Activated naive CD4-positive, alpha-beta T cell treated with anti-CD3 and anti-CD28 coated beads, Interleukin-2, amount 10 ng/mL, durations not matched to agents 7 days and 5 days (primary cell): Measurements from ENCODE around the gene CALD1.
A peak's percentile ranks its signal among the peaks of the same experiment; 100 is the strongest.
"Not testable (repeated sequence)": the region's sequence is repeated elsewhere in the genome, so short reads cannot be mapped to it uniquely, and the experiment has no call there.

Experiments used
- CTCF ChIA-PET: fragments of 350-600 bp; sonication (Branson Sonifier 250); formaldehyde crosslinking; loops from one replicate; lab custom pipeline; 2021; ENCODE audit warnings: antibody characterized with exemption; lab: Charles Lee
- DNase-seq: peaks from one replicate; pipeline ENCODE4 v3.0.0-alpha.2; 2020
- H3K27ac Mint-ChIP-seq: one replicate; pipeline ENCODE4 v1.8.0; 2021; ENCODE audit warnings: mild to moderate bottlenecking, moderate library complexity, mixed read lengths
- H3K27me3 Mint-ChIP-seq: one replicate; pipeline ENCODE4 v1.8.0; 2021; ENCODE audit warnings: mild to moderate bottlenecking, mixed read lengths
- H3K36me3 Mint-ChIP-seq: one replicate; pipeline ENCODE4 v1.8.0; 2021; ENCODE audit warnings: mixed read lengths
- H3K4me1 Mint-ChIP-seq: one replicate; pipeline ENCODE4 v1.8.0; 2021; ENCODE audit warnings: mixed read lengths
- H3K4me3 Mint-ChIP-seq: one replicate; pipeline ENCODE4 v1.8.0; 2021; ENCODE audit warnings: mild to moderate bottlenecking, moderate library complexity, mixed read lengths
- H3K9me3 Mint-ChIP-seq: one replicate; pipeline ENCODE4 v1.8.0; 2021; ENCODE audit warnings: mixed read lengths

CALD1 gene

DNA sequence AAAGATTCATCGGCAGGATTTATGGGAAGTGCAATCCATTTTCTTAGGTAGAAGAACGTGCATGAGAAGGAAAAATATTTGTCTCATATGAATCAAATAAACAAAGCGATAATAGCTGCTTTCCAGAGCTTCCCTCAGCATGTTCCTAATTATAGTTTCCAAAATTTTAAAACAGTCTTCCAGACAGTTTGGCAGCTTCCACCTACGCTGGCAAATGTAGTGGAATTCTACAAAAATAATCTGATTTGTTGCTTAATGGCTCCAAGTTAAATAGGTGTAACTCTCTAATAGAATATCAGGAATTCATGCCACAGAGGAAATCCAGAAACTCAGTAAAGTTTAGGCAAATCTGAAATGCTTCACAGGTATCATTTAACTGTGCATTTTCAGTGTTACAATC lies 183.6 kb downstream of the CALD1 start:
- no peak for DNase-seq
- Mint-ChIP-seq H3K4me1 (no peaks in the 10 kb centered on the region), H3K27me3 (peaks cover 8% of the 10 kb centered on the region), H3K4me3 (no peak overlapping the region), H3K9me3 (no peaks in the 10 kb centered on the region), H3K36me3 (no peaks in the 10 kb centered on the region), H3K27ac (no peak overlapping the region)
- CTCF ChIA-PET = interaction anchor here (0.8 kb wide), 1 partner anchor 208 kb away, joined by 3 read pairs; no protein-coding TSS in a partner anchor

DNA sequence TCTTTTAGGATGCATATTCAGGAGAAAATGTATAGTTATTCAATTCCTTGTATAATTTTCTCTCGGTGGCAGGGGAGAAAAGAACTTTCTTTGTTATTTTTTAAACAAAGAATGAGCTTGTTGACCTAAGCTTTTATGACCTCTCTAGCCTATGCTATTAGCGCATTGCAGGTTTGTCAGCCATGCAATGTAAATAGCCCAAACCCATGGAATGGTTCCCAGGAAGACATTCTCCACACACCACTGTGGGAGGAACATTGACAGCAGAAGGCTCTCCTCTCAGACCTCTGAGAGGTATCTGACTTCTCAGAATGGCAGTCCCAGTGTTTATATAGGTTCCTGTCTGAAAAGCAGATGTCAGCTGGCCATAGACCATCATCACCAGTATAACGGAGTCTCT lies 187.3 kb downstream of the CALD1 start:
- DNase-seq = no peak
- no peaks in the 10 kb centered on the region for H3K9me3 Mint-ChIP-seq
- H3K4me3 Mint-ChIP-seq = no peak overlapping the region
- no peaks in the 10 kb centered on the region for H3K4me1 Mint-ChIP-seq
- peaks cover 12% of the 10 kb centered on the region for H3K27me3 Mint-ChIP-seq
- no peak overlapping the region for H3K27ac Mint-ChIP-seq
- CTCF ChIA-PET = interaction anchor here (0.9 kb wide), 1 partner anchor 242 kb away, joined by 3 read pairs; no protein-coding TSS in a partner anchor
- no peaks in the 10 kb centered on the region for H3K36me3 Mint-ChIP-seq

DNA sequence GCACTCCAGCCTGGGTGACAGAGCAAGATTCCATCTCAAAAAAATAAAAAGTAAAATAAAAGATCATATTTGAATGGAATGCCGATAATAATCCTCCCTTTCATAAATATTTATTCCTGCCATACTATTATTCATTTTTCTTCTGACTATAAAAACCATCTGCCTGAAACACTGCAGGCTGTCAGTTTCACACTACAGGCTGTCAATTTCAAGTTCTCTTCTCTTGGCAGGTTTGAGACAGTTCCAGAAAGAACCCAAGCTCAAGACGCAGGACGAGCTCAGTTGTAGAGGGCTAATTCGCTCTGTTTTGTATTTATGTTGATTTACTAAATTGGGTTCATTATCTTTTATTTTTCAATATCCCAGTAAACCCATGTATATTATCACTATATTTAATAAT lies 188.7 kb downstream of the CALD1 start:
- Mint-ChIP-seq H3K36me3 (no peaks in the 10 kb centered on the region), H3K4me1 (no peaks in the 10 kb centered on the region), H3K27ac (no peak overlapping the region), H3K27me3 (peaks cover 12% of the 10 kb centered on the region), H3K9me3 (no peaks in the 10 kb centered on the region), H3K4me3 (no peak overlapping the region)
- CTCF ChIA-PET = no interaction called here
- DNase-seq = no peak

DNA sequence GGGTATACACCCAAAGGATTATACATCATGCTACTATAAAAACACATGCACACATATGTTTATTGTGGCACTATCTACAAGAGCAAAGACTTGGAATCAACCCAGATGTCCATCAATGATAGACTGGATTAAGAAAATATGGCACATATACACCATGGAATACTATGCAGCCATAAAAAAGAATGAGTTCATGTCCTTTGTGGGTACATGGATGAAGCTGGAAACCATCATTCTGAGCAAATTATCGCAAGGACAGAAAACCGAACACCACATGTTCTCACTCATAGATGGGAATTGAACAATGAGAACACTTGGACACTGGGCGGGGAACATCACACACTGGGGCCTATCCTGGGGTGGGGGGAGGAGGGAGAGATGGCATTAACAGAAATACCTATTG lies 202.2 kb downstream of the CALD1 start:
- DNase-seq, H3K27ac Mint-ChIP-seq, H3K36me3 Mint-ChIP-seq, H3K27me3 Mint-ChIP-seq, H3K9me3 Mint-ChIP-seq, CTCF ChIA-PET, H3K4me3 Mint-ChIP-seq: not testable (repeated sequence)
- H3K4me1 Mint-ChIP-seq = peaks cover 13% of the 10 kb centered on the region

DNA sequence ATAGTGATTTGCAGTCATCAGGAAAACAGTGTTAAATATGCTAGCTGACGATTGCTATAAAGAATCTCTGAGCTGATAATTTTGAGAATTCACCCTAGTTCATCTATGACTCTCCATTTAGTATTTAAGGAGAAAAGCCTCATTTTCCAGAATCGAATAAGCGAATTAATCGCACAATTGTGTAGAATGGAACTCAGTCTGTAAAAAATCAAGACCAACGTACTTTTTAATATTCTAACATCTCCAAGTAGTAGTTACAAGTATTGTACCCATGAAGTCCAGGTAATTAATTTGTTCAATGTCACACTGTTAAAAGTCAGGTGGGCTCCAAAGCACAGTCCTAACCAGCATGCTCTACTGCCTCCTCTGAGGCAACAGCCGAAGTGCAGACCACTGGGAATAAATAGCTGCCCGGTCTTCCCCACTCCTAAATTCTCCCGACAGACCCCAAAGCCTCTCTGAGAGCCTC lies 206.5 kb downstream of the CALD1 start:
- CTCF ChIA-PET = interaction anchor here (0.8 to 3.7 kb wide), 13 partner anchors 10 to 349 kb away, joined by 3 to 36 read pairs (median 5); partner anchors contain the start of genes CYREN and TMEM140
- peak overlapping the region; percentile 95 for H3K4me3 Mint-ChIP-seq
- H3K36me3 Mint-ChIP-seq = peaks cover 12% of the 10 kb centered on the region
- peaks cover 35% of the 10 kb centered on the region for H3K4me1 Mint-ChIP-seq
- H3K9me3 Mint-ChIP-seq = no peaks in the 10 kb centered on the region
- H3K27me3 Mint-ChIP-seq = peaks cover 5% of the 10 kb centered on the region
- no peak for DNase-seq
- peak overlapping the region; percentile 90 for H3K27ac Mint-ChIP-seq

DNA sequence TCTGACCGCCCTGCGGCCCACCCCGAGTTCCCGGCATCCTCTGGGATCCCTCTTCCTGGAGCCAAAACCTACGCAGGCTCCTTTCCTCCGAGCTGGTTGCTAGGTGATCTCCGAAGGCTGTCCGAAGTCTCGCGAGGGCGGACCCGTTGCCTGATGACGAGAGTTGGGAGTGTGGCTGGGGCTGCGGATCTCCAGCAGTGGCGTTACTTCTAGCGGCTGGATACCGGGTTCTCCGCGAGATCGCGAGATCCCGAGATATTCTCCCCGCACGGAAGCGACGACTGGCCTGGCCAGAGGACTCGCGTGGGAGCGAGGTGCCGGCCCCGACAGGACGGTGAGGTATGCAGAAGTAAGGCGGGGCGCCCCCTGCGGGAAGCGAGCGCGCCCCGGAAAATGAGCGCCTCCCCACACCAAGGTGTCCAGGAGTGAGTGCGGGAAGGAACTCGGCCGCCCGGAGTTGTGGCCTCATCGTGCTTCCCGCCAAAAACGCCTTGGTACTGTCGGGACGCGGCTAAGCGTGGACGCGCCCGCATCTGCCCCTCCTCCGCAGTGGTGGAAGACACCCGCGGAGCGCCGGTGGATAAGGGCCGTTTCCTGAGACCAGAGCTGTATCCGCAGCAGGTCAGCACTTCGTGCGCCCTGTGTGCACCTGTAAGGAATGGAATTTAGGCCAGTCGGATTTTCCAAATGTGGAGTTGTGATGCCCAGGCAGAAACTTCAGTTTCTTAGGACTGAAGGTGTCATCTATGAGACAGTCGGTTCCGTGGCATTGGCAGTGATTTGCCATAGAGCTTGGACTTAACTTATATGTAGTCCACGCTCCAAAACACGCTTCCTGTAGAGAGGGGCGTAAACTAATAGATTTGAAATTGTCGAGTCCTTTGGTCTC lies 207.2 kb downstream of the CALD1 start, which contains the start of gene AGBL3:
AGBL3 (plus strand) TSS at position 146 of the 889 bp plus-strand sequence. CDS start 1,426 bp downstream, outside the sequence.
- DNase-seq = peak; percentile 96

DNA sequence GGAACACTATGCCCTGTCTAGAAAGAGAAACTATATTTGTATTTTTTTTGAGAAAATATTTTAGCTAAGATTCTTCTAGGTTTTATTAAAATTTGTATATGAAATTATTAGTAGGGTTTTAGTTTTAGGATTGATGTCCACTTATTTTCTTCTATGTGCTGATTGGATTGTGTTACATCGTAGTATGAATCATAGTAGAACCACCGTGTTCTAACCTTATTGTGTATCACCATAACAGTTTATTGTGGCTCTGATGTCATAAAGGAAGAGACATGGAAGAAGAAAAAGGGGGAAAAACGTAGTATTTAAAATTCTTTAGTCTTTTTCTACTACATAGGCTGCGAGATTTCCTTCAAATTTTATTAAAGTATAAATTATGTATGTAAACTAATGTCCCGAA lies 208.7 kb downstream of the CALD1 start:
- no peak for DNase-seq
- Mint-ChIP-seq H3K27me3 (peaks cover 5% of the 10 kb centered on the region), H3K4me3 (no peak overlapping the region), H3K9me3 (no peaks in the 10 kb centered on the region), H3K27ac (no peak overlapping the region), H3K4me1 (peaks cover 49% of the 10 kb centered on the region), H3K36me3 (peaks cover 23% of the 10 kb centered on the region)
- CTCF ChIA-PET = interaction anchor here (1.4 to 3.7 kb wide), 3 partner anchors 159 to 223 kb away, joined by 3 to 36 read pairs (median 5); partner anchors contain the start of genes CYREN, TMEM140 and WDR91

More for the DNA sequence above, 207.2 kb downstream of the CALD1 start, which contains the start of gene AGBL3:
- peaks cover 5% of the 10 kb centered on the region for H3K27me3 Mint-ChIP-seq
- H3K4me3 Mint-ChIP-seq = peak within 1 kb of the TSS; percentile 95
- CTCF ChIA-PET = interaction anchor here (0.8 to 3.7 kb wide), 16 partner anchors 9 to 554 kb away, joined by 3 to 36 read pairs (median 5); partner anchors contain the start of genes CYREN, TMEM140 and WDR91
- peaks cover 36% of the 10 kb centered on the region for H3K4me1 Mint-ChIP-seq
- H3K9me3 Mint-ChIP-seq = no peaks in the 10 kb centered on the region
- peak within 1 kb of the TSS; percentile 90 for H3K27ac Mint-ChIP-seq
- H3K36me3 Mint-ChIP-seq = peaks cover 16% of the 10 kb centered on the region

DNA sequence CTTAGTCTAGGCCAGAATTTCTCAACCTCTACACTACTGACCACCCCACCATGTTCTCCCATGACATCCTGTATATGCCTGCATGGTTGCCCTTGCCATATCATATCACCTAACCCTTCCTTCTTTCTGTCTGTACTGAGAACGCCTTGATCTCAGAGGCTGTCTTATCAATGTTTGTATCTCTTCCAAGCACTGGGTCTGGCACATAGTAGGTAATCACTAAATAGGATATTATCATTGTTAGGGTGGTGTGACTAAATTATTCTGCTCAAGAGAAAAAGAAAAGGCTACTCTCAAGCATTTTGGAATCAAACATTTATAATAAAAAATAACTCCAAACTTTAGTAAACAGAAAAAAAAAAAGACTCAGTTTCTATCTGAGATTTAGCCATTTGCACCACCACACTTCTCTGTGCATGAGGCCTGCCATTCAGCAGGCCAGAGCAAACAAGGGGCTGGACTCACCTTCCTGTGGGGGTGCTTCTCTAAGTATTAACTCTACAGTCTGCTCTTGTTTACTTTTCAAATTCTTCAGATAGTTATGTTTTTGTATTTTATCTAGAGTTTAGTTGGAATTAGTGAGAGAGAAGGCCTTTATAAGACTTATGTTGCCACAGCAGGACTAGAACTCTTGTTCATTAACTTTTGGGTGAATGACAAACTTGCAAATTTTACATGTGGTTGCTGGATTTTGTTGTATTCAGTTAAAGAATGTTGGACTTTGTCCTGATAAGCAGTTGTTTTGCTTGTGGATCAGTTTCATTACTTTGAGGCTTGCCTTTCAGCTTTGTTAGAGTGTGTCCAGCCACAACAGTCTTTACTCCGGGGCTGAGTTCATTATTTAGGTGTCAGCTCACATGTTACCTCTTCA lies 212.3 kb downstream of the CALD1 start:
- H3K4me1 Mint-ChIP-seq = peaks cover 60% of the 10 kb centered on the region
- H3K27me3 Mint-ChIP-seq = no peaks in the 10 kb centered on the region
- CTCF ChIA-PET = no interaction called here

DNA sequence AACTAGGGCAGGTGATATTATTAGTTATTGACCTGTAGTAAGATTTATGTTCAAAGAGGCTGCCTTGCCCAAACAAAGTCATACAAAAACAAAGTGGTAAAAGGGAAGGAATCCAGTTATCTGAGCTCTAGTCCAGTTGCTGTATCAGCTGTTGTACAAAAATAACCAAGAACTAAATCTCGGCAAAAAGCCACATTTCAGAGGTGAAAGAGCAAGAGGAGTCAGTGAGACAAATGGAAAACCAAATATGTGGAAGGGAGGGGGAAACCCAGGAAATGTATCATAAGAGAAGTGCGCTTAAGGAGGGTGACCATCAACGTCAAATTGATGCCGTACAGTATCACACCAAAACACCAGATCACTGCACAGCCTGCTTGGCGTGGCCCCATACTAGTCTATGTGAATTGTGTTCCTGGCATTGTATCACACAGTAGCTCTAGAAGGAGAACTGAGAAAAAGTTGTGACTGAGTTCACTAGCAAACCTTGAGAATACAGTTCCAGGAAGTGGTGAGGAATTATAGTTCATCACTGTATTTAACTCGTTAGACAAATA lies 213.3 kb downstream of the CALD1 start:
- Mint-ChIP-seq H3K36me3 (peaks cover 42% of the 10 kb centered on the region), H3K27ac (no peak overlapping the region), H3K4me3 (no peak overlapping the region), H3K9me3 (no peaks in the 10 kb centered on the region), H3K27me3 (no peaks in the 10 kb centered on the region), H3K4me1 (peaks cover 53% of the 10 kb centered on the region)
- no peak for DNase-seq
- CTCF ChIA-PET = no interaction called here

More for the DNA sequence above, 212.3 kb downstream of the CALD1 start:
- no peak for DNase-seq
- Mint-ChIP-seq H3K27ac (no peak overlapping the region), H3K9me3 (no peaks in the 10 kb centered on the region), H3K4me3 (no peak overlapping the region), H3K36me3 (peaks cover 43% of the 10 kb centered on the region)

DNA sequence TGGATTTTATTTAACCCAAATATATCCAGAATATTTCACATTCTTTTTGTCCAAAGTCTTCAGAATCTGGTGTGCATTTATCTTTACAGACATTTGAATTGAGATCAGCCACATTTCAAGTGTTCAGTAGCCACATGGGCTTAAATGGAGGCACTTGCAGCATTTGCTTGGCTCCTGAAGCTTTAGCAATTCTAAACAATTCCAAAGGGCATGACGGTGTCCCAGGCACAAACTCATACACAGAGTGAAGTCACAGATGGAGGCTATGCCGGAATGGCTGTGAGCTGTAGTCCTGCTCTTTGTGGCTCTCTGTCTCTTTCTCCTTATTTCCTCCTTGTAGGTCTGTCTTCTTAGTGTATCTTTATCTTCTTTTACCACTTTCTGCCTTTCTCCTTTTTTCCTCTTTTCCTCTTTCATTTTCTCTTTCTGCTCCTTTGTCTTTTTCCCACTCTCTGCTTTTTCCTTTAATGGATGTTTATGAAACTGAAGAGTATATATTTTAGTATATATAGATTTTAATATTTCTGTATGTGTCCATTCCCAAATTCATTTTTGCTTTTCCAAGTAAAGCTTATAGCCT lies 214.5 kb downstream of the CALD1 start:
- Mint-ChIP-seq H3K27me3 (no peaks in the 10 kb centered on the region), H3K4me1 (peaks cover 48% of the 10 kb centered on the region), H3K36me3 (peaks cover 43% of the 10 kb centered on the region), H3K27ac (no peak overlapping the region), H3K9me3 (no peaks in the 10 kb centered on the region), H3K4me3 (no peak overlapping the region)
- DNase-seq = no peak
- CTCF ChIA-PET = no interaction called here

DNA sequence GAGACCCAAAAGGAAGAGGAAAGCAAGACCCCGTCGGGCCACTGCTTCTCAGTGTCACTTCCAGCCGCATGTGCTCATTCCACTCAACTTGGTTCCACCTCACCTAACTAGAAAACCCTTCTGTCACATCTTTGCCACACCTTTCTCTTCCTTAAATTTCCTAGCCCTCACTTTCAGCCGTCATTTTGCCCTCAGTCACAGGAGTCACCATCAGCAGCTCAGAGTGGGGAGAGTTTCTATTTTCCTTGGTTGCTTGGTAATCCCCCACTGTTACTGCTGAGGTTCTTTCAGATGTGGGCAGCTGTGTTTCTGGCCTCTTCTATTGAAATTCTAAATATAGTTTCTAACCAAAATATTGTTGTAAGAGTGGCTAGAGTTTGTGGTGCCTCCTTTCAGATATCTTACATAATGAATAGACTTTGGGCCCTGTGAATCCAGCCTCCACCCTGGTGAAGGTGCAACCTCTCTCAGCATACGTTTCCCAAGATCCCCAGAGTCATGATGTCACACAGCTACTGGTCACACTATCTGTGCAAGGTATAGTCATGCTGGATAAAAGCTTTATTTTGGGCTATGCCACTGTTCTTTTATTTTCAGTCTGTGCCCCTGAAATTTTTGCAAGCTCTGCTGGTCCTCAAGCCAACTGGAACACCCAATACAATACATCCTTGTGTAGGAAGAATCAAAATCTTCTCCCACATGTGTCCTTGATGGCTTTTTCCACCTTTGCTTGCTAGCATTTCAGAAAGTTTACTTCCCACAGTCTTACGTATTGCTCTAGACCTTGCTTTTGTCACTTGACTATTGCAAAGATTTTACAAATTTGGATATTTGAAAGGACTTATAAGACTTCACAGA lies 216.0 kb downstream of the CALD1 start:
- Mint-ChIP-seq H3K9me3 (no peaks in the 10 kb centered on the region), H3K4me3 (no peak overlapping the region), H3K27ac (peak overlapping the region; percentile 57), H3K36me3 (peaks cover 39% of the 10 kb centered on the region), H3K4me1 (peaks cover 42% of the 10 kb centered on the region), H3K27me3 (no peaks in the 10 kb centered on the region)
- DNase-seq = no peak
- CTCF ChIA-PET = interaction anchor here (1.4 kb wide), 1 partner anchor 10 kb away, joined by 5 read pairs; the partner anchor contains the start of gene AGBL3

DNA sequence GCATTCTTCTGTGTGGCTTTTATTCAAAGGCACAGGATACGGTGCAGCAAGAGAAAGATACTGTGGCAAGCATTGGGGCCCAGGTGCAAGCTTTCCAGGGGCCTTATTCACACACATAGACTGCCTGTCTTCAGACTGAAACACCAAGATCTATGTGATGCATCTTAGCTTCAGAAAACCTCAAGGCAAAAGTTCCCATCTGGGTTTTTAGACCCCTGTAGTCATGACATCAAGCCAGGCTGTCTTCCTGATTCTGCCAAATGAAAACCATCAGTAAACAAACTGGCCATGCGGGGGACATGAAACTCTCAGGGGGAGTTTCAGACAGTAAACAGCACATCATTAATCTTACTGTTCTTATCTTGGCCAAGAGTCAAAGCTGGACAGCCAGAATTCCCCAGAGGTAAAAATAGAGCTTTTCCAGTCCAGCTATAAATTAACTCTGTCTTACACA lies 216.7 kb downstream of the CALD1 start:
- no peak for DNase-seq
- CTCF ChIA-PET = interaction anchor here (1.4 kb wide), 1 partner anchor 10 kb away, joined by 5 read pairs; the partner anchor contains the start of gene AGBL3
- no peaks in the 10 kb centered on the region for H3K27me3 Mint-ChIP-seq

More for the DNA sequence above, 216.7 kb downstream of the CALD1 start:
- no peaks in the 10 kb centered on the region for H3K9me3 Mint-ChIP-seq
- peaks cover 39% of the 10 kb centered on the region for H3K36me3 Mint-ChIP-seq
- no peak overlapping the region for H3K4me3 Mint-ChIP-seq
- H3K4me1 Mint-ChIP-seq = peaks cover 38% of the 10 kb centered on the region
- H3K27ac Mint-ChIP-seq = peak overlapping the region; percentile 16
